Measurements from ENCODE around the gene SORCS2. TPM values are rescaled to one million over a fixed set of nuclear protein-coding genes. Genes with fewer than 3 reads are reported as not detected.

Gene SORCS2
- total and polyA plus RNA-seq, 4 donors = 2.2 to 7.7 (median 2.5) TPM

DNA sequence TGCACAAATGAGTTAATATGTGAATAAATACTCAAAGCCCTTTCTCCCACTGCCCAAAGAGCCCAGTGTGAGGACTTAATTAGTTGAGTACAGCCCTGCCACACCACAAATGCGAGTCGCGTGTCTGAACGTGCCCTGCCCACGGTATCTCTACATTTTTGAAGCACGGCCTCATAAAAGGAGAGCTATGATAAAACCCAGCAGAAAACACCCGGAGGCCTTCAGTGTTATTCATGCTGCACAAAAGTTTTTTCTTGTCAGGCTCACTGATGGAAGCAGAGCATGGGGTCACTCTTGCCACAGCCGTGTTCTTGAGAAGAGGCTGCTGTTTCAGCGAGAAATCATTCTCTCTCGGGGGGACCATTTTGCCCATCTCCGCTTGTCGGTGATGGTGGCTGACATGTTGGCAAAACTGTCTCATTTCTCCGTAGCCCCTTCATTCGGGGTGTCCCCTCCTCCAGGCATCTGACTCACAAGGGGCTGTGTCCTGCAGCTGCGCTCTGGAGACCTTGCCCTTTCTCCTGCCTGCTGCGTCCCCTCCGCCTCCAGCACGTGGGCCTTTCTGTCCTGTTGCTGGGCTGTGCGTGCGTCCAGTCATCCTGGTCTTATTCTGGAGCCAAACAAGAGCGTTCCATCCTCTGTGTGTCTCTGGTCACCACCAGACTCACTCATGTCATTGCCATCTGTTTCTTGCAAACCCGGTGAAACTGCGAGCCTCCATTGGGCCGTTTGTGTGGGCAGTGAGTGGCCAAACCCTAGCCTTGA, 88.8 kb downstream of the SORCS2 start:
- H3K9ac ChIP-seq (ENCODE audit: insufficient read depth in 1 of 2, low read length in 2 of 2) = no peak overlapping the region
- TF ChIP-seq, protein P1, sequence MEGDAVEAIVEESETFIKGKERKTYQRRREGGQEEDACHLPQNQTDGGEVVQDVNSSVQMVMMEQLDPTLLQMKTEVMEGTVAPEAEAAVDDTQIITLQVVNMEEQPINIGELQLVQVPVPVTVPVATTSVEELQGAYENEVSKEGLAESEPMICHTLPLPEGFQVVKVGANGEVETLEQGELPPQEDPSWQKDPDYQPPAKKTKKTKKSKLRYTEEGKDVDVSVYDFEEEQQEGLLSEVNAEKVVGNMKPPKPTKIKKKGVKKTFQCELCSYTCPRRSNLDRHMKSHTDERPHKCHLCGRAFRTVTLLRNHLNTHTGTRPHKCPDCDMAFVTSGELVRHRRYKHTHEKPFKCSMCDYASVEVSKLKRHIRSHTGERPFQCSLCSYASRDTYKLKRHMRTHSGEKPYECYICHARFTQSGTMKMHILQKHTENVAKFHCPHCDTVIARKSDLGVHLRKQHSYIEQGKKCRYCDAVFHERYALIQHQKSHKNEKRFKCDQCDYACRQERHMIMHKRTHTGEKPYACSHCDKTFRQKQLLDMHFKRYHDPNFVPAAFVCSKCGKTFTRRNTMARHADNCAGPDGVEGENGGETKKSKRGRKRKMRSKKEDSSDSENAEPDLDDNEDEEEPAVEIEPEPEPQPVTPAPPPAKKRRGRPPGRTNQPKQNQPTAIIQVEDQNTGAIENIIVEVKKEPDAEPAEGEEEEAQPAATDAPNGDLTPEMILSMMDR (IDR thresholded peaks at IDR 0.05; ENCODE audit: control extremely low read depth, extremely low read depth) = no peak
- no peaks in the 10 kb centered on the region for H3K27me3 ChIP-seq (ENCODE audit: control insufficient read depth in 3 of 3, insufficient read depth in 3 of 3, low read length in 2 of 3)
- DNase-seq (peak; percentile 71 to 84 (median 77)), ATAC-seq (ENCODE audit: insufficient read depth, low FRiP score) (no peak)
- H3K36me3 ChIP-seq (ENCODE audit: control insufficient read depth in 4 of 4, insufficient read depth in 4 of 4, low read length in 4 of 4) = no peaks in the 10 kb centered on the region
- H3K4me1 ChIP-seq (ENCODE audit: control insufficient read depth in 5 of 5, insufficient read depth in 5 of 5, low read length in 5 of 5) = peaks cover 0 to 41% (median 6%) of the 10 kb centered on the region in 5 donors
- WGBS, 2 donors = 77 to 79% methylated on average over 24 of the region's 24 CpGs
- H3K27ac ChIP-seq (ENCODE audit: low read depth in 1 of 2, low read length in 1 of 2) = no peak overlapping the region
- no peak overlapping the region for H3K4me3 ChIP-seq
- H3K9me3 ChIP-seq (ENCODE audit: control insufficient read depth in 4 of 4, insufficient read depth in 3 of 4, low read length in 3 of 4) = no peaks in the 10 kb centered on the region

GRCh38 chr4:7281691-7282665, 89.6 kb downstream of the SORCS2 start:
- DNase-seq (no peak), ATAC-seq (ENCODE audit: insufficient read depth, low FRiP score) (no peak)
- H3K9me3 ChIP-seq (ENCODE audit: control insufficient read depth in 4 of 4, insufficient read depth in 3 of 4, low read length in 3 of 4) = no peaks in the 10 kb centered on the region
- 50 to 68% methylated on average over 20 of the region's 20 CpGs for WGBS, 2 donors
- H3K9ac ChIP-seq (ENCODE audit: insufficient read depth in 1 of 2, low read length in 2 of 2) = no peak overlapping the region
- H3K27me3 ChIP-seq (ENCODE audit: control insufficient read depth in 3 of 3, insufficient read depth in 3 of 3, low read length in 2 of 3) = no peaks in the 10 kb centered on the region
- H3K27ac ChIP-seq (ENCODE audit: low read depth in 1 of 2, low read length in 1 of 2) = no peak overlapping the region
- TF ChIP-seq, protein P1 (IDR thresholded peaks at IDR 0.05; ENCODE audit: control extremely low read depth, extremely low read depth) = no peak
- peaks cover 0 to 42% (median 6%) of the 10 kb centered on the region in 5 donors for H3K4me1 ChIP-seq (ENCODE audit: control insufficient read depth in 5 of 5, insufficient read depth in 5 of 5, low read length in 5 of 5)
- H3K4me3 ChIP-seq = no peak overlapping the region
- H3K36me3 ChIP-seq (ENCODE audit: control insufficient read depth in 4 of 4, insufficient read depth in 4 of 4, low read length in 4 of 4) = no peaks in the 10 kb centered on the region

- no peak for ATAC-seq (ENCODE audit: insufficient read depth, low FRiP score)
- no peak overlapping the region for H3K27ac ChIP-seq (ENCODE audit: low read depth in 1 of 2, low read length in 1 of 2)
- peaks cover 0 to 42% (median 6%) of the 10 kb centered on the region in 5 donors for H3K4me1 ChIP-seq (ENCODE audit: control insufficient read depth in 5 of 5, insufficient read depth in 5 of 5, low read length in 5 of 5)
- peak; percentile 35 to 71 (median 63) for DNase-seq
- H3K4me3 ChIP-seq = no peak overlapping the region
- no peaks in the 10 kb centered on the region for H3K9me3 ChIP-seq (ENCODE audit: control insufficient read depth in 4 of 4, insufficient read depth in 3 of 4, low read length in 3 of 4)
- 59 to 70% methylated on average over 8 of the region's 8 CpGs for WGBS, 2 donors
- TF ChIP-seq, protein P1 (IDR thresholded peaks at IDR 0.05; ENCODE audit: control extremely low read depth, extremely low read depth) = no peak
- no peak overlapping the region for H3K9ac ChIP-seq (ENCODE audit: insufficient read depth in 1 of 2, low read length in 2 of 2)
- no peaks in the 10 kb centered on the region for H3K27me3 ChIP-seq (ENCODE audit: control insufficient read depth in 3 of 3, insufficient read depth in 3 of 3, low read length in 2 of 3)
- no peaks in the 10 kb centered on the region for H3K36me3 ChIP-seq (ENCODE audit: control insufficient read depth in 4 of 4, insufficient read depth in 4 of 4, low read length in 4 of 4)
Measured at GRCh38 chr4:7282786-7283440, 90.6 kb downstream of the SORCS2 start.
